PC-3 (cell line): Measurements from ENCODE around the gene LMNA. TPM values are rescaled to one million over a fixed set of nuclear protein-coding genes. Genes with fewer than 3 reads are reported as not detected.
A peak's percentile ranks its signal among the peaks of the same experiment; 100 is the strongest.

Experiments used
- ATAC-seq: fragments of 200-7000 bp; cut with Tn5 transposase; 2 replicates; pipeline ENCODE4 v1.9.1; 2020; ENCODE audit warnings: mild to moderate bottlenecking, moderate library complexity
- BruUV-seq: library from RNA; stranded (reverse); fragments of 400-500 nt; replicated peaks from 2 replicates; lab custom pipeline; 2021; lab: Mats Ljungman, UMichigan
- CTCF ChIA-PET: fragments of 300-600 bp; sonication (Branson Sonifier 250); formaldehyde crosslinking; loops from one replicate; lab custom pipeline; 2022; ENCODE audit warnings: antibody characterized with exemption; lab: Charles Lee
- POLR2A ChIA-PET: fragments of 300-600 bp; sonication (Branson Sonifier 250); formaldehyde crosslinking; loops from one replicate; lab custom pipeline; 2022; ENCODE audit warnings: antibody characterized with exemption; ENCODE audit not compliant: unreplicated experiment; lab: Charles Lee
- DNase-seq: peaks from one replicate; pipeline ENCODE4 v3.0.0-alpha.2; 2015
- H2AFZ ChIP-seq: fragments of 300-600 bp; sonication (generic); 2 replicates; pipeline ENCODE4 v1.6.0; 2016; ENCODE audit warnings: antibody characterized with exemption, low read length
- H3F3A ChIP-seq: fragments of 300-600 bp; sonication (generic); one replicate; pipeline ENCODE4 v1.6.0; 2017; ENCODE audit warnings: antibody characterized with exemption, low read length, control low read depth, mild to moderate bottlenecking; ENCODE audit not compliant: unreplicated experiment
- H3K27ac ChIP-seq: fragments of 300-600 bp; sonication (generic); 2 replicates; pipeline ENCODE4 v1.5.1; 2016; ENCODE audit warnings: mild to moderate bottlenecking, low read length
- H3K27me3 ChIP-seq: fragments of 300-600 bp; sonication (generic); 2 replicates; pipeline ENCODE4 v1.6.1; 2016; ENCODE audit warnings: low read length, mixed read lengths
- H3K36me3 ChIP-seq: fragments of 300-600 bp; sonication (generic); 2 replicates; pipeline ENCODE4 v1.6.1; 2016; ENCODE audit warnings: low read depth, mixed run types, low read length, mixed read lengths
- H3K4me1 ChIP-seq: fragments of 300-600 bp; sonication (generic); 2 replicates; pipeline ENCODE4 v1.5.1; 2016; ENCODE audit warnings: low read length; ENCODE audit not compliant: insufficient read depth
- H3K4me2 ChIP-seq: fragments of 300-600 bp; sonication (generic); 2 replicates; pipeline ENCODE4 v1.6.0; 2016; ENCODE audit warnings: low read length
- H3K4me3 ChIP-seq: fragments of 300-600 bp; sonication (generic); 2 replicates; pipeline ENCODE4 v1.5.1; 2016; ENCODE audit warnings: mild to moderate bottlenecking, low read length, mixed read lengths
- H3K79me2 ChIP-seq: fragments of 300-600 bp; sonication (generic); 2 replicates; pipeline ENCODE4 v1.6.1; 2017; ENCODE audit warnings: low read length, mixed read lengths
- H3K9ac ChIP-seq: fragments of 300-600 bp; sonication (generic); 2 replicates; pipeline ENCODE4 v1.6.0; 2016; ENCODE audit warnings: mild to moderate bottlenecking, low read length
- H3K9me2 ChIP-seq: fragments of 300-600 bp; sonication (generic); replicated peaks from 2 replicates; pipeline ENCODE4 v1.6.1; 2016; ENCODE audit warnings: mixed run types, low read length, mixed read lengths
- H3K9me3 ChIP-seq: fragments of 300-600 bp; sonication (generic); 2 replicates; pipeline ENCODE4 v1.6.1; 2016; ENCODE audit warnings: low read length, mixed read lengths
- H4K20me1 ChIP-seq: fragments of 300-600 bp; sonication (generic); 2 replicates; pipeline ENCODE4 v1.6.1; 2016; ENCODE audit warnings: low read length, mixed read lengths
- EZH2 ChIP-seq: fragments of 300-600 bp; sonication (generic); IDR thresholded peaks from one replicate; pipeline ENCODE4 v1.6.1; 2017; ENCODE audit warnings: antibody characterized with exemption, mild to moderate bottlenecking, low read length; ENCODE audit not compliant: unreplicated experiment
- EZH2phosphoT487 ChIP-seq: fragments of 300-600 bp; sonication (generic); IDR thresholded peaks from 2 replicates; pipeline ENCODE4 v1.6.1; 2018; ENCODE audit warnings: mild to moderate bottlenecking, antibody characterized with exemption, low read length, borderline replicate concordance
- intact Hi-C: fragments of 100-400 bp; cut with micrococcal nuclease; formaldehyde crosslinking; loops from 2 replicates; pipeline ENCODE4 v1.9.0; 2023
- total RNA-seq: library from RNA; depleted of rRNA; stranded (reverse); fragments of >200 nt; gene quantifications from 2 replicates; pipeline ENCODE4 v1.2.3, GENCODE V29; 2014
- TF ChIP-seq, protein P1 (sequence below): fragments of 300-600 bp; sonication (generic); conservative IDR thresholded peaks from 2 replicates; pipeline ENCODE4 v1.5.1; 2017; ENCODE audit warnings: antibody characterized with exemption, low read depth, mild to moderate bottlenecking, low read length

LMNA gene
- total RNA-seq, 1 experiment from 2014 or later, result 864 TPM

DNA sequence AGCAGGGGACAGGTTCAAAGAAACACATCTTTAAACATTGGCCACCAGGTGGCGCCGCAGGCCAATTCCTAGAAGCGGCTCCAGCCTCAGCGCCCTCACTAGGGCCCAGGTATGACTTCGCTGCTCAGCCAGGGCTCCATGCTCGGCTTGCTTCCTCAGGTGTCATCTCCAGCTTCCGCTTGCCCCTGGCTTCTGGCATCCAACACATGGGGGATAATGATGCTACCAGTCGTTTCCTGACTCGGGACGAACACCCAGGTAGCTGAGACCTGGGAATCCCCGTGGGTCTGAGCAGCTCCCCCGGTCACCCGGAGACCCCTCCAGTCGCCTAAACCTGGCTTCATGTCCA, 23.7 kb upstream of the LMNA start:
- no peaks in the 10 kb centered on the region for H3K79me2 ChIP-seq
- H3K4me1 ChIP-seq, result peaks cover 21% of the 10 kb centered on the region
- H2AFZ ChIP-seq, result peak overlapping the region; percentile 60
- ATAC-seq (peak; percentile 95), DNase-seq (peak; percentile 97)
- no peaks in the 10 kb centered on the region for H3K27me3 ChIP-seq
- H3K4me2 ChIP-seq, result no peak overlapping the region
- no peak overlapping the region for H3K27ac ChIP-seq
- no peaks in the 10 kb centered on the region for H3K36me3 ChIP-seq
- intact Hi-C loops, result loop anchor here (1.0 kb wide), 3 partner anchors 39 to 134 kb away; no protein-coding TSS in a partner anchor
- no peaks in the 10 kb centered on the region for H3K9me2 ChIP-seq
- TF ChIP-seq, protein P1, sequence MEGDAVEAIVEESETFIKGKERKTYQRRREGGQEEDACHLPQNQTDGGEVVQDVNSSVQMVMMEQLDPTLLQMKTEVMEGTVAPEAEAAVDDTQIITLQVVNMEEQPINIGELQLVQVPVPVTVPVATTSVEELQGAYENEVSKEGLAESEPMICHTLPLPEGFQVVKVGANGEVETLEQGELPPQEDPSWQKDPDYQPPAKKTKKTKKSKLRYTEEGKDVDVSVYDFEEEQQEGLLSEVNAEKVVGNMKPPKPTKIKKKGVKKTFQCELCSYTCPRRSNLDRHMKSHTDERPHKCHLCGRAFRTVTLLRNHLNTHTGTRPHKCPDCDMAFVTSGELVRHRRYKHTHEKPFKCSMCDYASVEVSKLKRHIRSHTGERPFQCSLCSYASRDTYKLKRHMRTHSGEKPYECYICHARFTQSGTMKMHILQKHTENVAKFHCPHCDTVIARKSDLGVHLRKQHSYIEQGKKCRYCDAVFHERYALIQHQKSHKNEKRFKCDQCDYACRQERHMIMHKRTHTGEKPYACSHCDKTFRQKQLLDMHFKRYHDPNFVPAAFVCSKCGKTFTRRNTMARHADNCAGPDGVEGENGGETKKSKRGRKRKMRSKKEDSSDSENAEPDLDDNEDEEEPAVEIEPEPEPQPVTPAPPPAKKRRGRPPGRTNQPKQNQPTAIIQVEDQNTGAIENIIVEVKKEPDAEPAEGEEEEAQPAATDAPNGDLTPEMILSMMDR, result peak; percentile 96
- TF ChIP-seq EZH2phosphoT487, result no peak
- TF ChIP-seq EZH2, result no peak
- H3K4me3 ChIP-seq, result no peak overlapping the region
- POLR2A ChIA-PET, result interaction anchor here (0.6 kb wide), 1 partner anchor 37 kb away, joined by 3 read pairs; no protein-coding TSS in a partner anchor
- no peaks in the 10 kb centered on the region for H3F3A ChIP-seq
- H3K9ac ChIP-seq, result no peak overlapping the region
- no TSS peak for BruUV-seq
- no peaks in the 10 kb centered on the region for H3K9me3 ChIP-seq
- no peaks in the 10 kb centered on the region for H4K20me1 ChIP-seq
- CTCF ChIA-PET, result interaction anchor here (0.5 to 1.9 kb wide), 6 partner anchors 25 to 253 kb away, joined by 3 to 10 read pairs (median 4); no protein-coding TSS in a partner anchor

DNA sequence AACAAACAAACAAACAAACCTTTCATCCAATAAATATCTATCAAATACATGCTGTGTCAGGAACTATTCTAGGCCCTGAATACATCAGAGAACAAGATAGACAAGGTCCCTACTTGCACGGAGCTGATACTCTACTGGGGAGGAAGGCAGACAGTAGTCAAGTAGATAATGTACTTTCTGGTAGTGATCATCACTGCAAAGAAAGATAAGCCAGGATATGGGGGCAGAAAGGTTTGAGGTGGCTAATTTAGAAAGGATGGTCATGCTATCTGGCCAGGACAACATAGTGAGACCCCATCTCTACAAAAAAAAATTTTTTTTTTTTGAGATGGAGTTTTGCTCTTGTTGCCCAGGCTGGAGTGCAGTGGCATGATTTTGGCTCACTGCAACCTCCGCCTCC, 22.9 kb upstream of the LMNA start:
- TF ChIP-seq, protein P1, result no peak
- no peak for TF ChIP-seq EZH2
- no peak for TF ChIP-seq EZH2phosphoT487
- intact Hi-C loops, result no loop called here
- H4K20me1 ChIP-seq, result no peaks in the 10 kb centered on the region
- no peaks in the 10 kb centered on the region for H3F3A ChIP-seq
- H3K27ac ChIP-seq, result no peak overlapping the region
- H3K4me1 ChIP-seq, result peaks cover 21% of the 10 kb centered on the region
- CTCF ChIA-PET, result interaction anchor here (0.6 to 1.9 kb wide), 4 partner anchors 24 to 142 kb away, joined by 3 to 10 read pairs (median 4); no protein-coding TSS in a partner anchor
- H3K9me3 ChIP-seq, result no peaks in the 10 kb centered on the region
- H3K9me2 ChIP-seq, result no peaks in the 10 kb centered on the region
- no peak overlapping the region for H2AFZ ChIP-seq
- no peaks in the 10 kb centered on the region for H3K36me3 ChIP-seq
- H3K4me2 ChIP-seq, result no peak overlapping the region
- no peak overlapping the region for H3K4me3 ChIP-seq
- ATAC-seq, result no peak
- DNase-seq, result no peak
- no TSS peak for BruUV-seq
- POLR2A ChIA-PET, result interaction anchor here (0.6 to 0.9 kb wide), 2 partner anchors 31 to 35 kb away, joined by 4 to 7 read pairs; no protein-coding TSS in a partner anchor
- no peaks in the 10 kb centered on the region for H3K79me2 ChIP-seq
- no peak overlapping the region for H3K9ac ChIP-seq
- H3K27me3 ChIP-seq, result no peaks in the 10 kb centered on the region
